ENCODE results near the gene FBXO31. TPM values are rescaled to one million over a fixed set of nuclear protein-coding genes. Genes with fewer than 3 reads are reported as not detected.

FBXO31 gene
- total and polyA plus RNA-seq, 9 of the 15 experiments (the other 6 are each of a cell fraction or from before 2014, with no cell fraction given) = 0.18 to 33.3 (median 10.9) TPM

- peak; percentile 90 for TF ChIP-seq SMAD4 (CRISPR knock-in tag; conservative IDR thresholded peaks at IDR 0.05)
- TF ChIP-seq DPF2 (IDR thresholded peaks at IDR 0.05) = peak; percentile 31; the same call in 1 of the 2 replicates
- TF ChIP-seq POU5F1 (IDR thresholded peaks at IDR 0.05; ENCODE audit: borderline replicate concordance, low read depth, low read length, partially characterized antibody) = no peak
- no peak for TF ChIP-seq E2F1 (CRISPR knock-in tag; IDR thresholded peaks at IDR 0.05)
- TF ChIP-seq ZNF75A (CRISPR knock-in tag; IDR thresholded peaks at IDR 0.05) = peak; percentile 36; the same call in 1 of the 2 replicates
- TF ChIP-seq CHD1 (IDR thresholded peaks at IDR 0.05; ENCODE audit: low read length) = peak; percentile 47
- TF ChIP-seq, protein P1, sequence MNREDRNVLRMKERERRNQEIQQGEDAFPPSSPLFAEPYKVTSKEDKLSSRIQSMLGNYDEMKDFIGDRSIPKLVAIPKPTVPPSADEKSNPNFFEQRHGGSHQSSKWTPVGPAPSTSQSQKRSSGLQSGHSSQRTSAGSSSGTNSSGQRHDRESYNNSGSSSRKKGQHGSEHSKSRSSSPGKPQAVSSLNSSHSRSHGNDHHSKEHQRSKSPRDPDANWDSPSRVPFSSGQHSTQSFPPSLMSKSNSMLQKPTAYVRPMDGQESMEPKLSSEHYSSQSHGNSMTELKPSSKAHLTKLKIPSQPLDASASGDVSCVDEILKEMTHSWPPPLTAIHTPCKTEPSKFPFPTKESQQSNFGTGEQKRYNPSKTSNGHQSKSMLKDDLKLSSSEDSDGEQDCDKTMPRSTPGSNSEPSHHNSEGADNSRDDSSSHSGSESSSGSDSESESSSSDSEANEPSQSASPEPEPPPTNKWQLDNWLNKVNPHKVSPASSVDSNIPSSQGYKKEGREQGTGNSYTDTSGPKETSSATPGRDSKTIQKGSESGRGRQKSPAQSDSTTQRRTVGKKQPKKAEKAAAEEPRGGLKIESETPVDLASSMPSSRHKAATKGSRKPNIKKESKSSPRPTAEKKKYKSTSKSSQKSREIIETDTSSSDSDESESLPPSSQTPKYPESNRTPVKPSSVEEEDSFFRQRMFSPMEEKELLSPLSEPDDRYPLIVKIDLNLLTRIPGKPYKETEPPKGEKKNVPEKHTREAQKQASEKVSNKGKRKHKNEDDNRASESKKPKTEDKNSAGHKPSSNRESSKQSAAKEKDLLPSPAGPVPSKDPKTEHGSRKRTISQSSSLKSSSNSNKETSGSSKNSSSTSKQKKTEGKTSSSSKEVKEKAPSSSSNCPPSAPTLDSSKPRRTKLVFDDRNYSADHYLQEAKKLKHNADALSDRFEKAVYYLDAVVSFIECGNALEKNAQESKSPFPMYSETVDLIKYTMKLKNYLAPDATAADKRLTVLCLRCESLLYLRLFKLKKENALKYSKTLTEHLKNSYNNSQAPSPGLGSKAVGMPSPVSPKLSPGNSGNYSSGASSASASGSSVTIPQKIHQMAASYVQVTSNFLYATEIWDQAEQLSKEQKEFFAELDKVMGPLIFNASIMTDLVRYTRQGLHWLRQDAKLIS (CRISPR knock-in tag; IDR thresholded peaks at IDR 0.05) = 0 out of 2 replicates have a peak, but pooled peaks have one; percentile 84
- no peak for TF ChIP-seq SREBF1 (IDR thresholded peaks at IDR 0.05; ENCODE audit: borderline replicate concordance, low read depth, low read length)
- TF ChIP-seq ZBTB17 (CRISPR knock-in tag; IDR thresholded peaks at IDR 0.05) = peak; percentile 80; the same call in 1 of the 2 replicates
- no peak for TF ChIP-seq SNRNP70 (optimal IDR thresholded peaks at IDR 0.05; ENCODE audit: low read depth, low read length)
- TF ChIP-seq NCOA4 (IDR thresholded peaks at IDR 0.05; ENCODE audit: partially characterized antibody) = no peak
- peak; percentile 97; the same call in 1 of the 2 replicates for TF ChIP-seq ZC3H4 (CRISPR knock-in tag; IDR thresholded peaks at IDR 0.05; ENCODE audit: borderline replicate concordance)
- TF ChIP-seq SAFB2 (IDR thresholded peaks at IDR 0.05; ENCODE audit: borderline replicate concordance, low read depth, low read length, severe bottlenecking) = no peak
- TF ChIP-seq POLR2B (IDR thresholded peaks at IDR 0.05; ENCODE audit: low read depth, partially characterized antibody) = no peak
- TF ChIP-seq EGR1 (conservative IDR thresholded peaks at IDR 0.05) = peak; percentile 40; the same call in 1 of the 2 replicates
- TF ChIP-seq OTX1 (CRISPR knock-in tag; IDR thresholded peaks at IDR 0.05) = no peak
- peak; percentile 93 for TF ChIP-seq ZBTB7A (IDR thresholded peaks at IDR 0.05; ENCODE audit: borderline replicate concordance, control insufficient read depth, low read depth, low read length)
- TF ChIP-seq ZNF512 (tag; IDR thresholded peaks at IDR 0.05) = no peak
- TF ChIP-seq BHLHE40 (IDR thresholded peaks at IDR 0.05; ENCODE audit: low read length) = no peak
- no peak for TF ChIP-seq ELK3 (CRISPR knock-in tag; IDR thresholded peaks at IDR 0.05)
- peak; percentile 77; the same call in 1 of the 2 replicates for TF ChIP-seq ZKSCAN8 (CRISPR knock-in tag; IDR thresholded peaks at IDR 0.05)
Observed at GRCh38 chr16:87391324-87391949, 7.9 kb upstream of the FBXO31 start (continued).

Data from K562 (cell line).